GM19452 (cell line): ENCODE data around the gene PARVB.
"Not testable (repeated sequence)": the region's sequence is repeated elsewhere in the genome, so short reads cannot be mapped to it uniquely, and the experiment has no call there.

Source experiments
- ATAC-seq: cut with Tn5 transposase; IDR thresholded peaks from one replicate; pipeline ENCODE4 v1.9.1; 2021; ENCODE audit not compliant: unreplicated experiment

PARVB gene

GRCh38 chr22:44103735-44104480 lies 79.8 kb downstream of the PARVB start:
- ATAC-seq = no peak

GRCh38 chr22:44107340-44107739 lies 83.2 kb downstream of the PARVB start:
- no peak for ATAC-seq

- ATAC-seq = no peak
Measured at GRCh38 chr22:44108076-44108475, 84.0 kb downstream of the PARVB start.

- no peak for ATAC-seq
Measured at GRCh38 chr22:44108806-44109385, 84.8 kb downstream of the PARVB start.

GRCh38 chr22:44109416-44109815 lies 85.3 kb downstream of the PARVB start:
- no peak for ATAC-seq

- ATAC-seq = not testable (repeated sequence)
Measured at GRCh38 chr22:44110656-44111055, 86.6 kb downstream of the PARVB start.

GRCh38 chr22:44111562-44112155 lies 87.6 kb downstream of the PARVB start:
- ATAC-seq = no peak

GRCh38 chr22:44112191-44112590 lies 88.1 kb downstream of the PARVB start:
- ATAC-seq = no peak

- ATAC-seq = no peak
Measured at GRCh38 chr22:44116331-44116730, 92.2 kb downstream of the PARVB start.

GRCh38 chr22:44116755-44117684 lies 92.9 kb downstream of the PARVB start:
- no peak for ATAC-seq

GRCh38 chr22:44117746-44118145 lies 93.6 kb downstream of the PARVB start:
- ATAC-seq = no peak

GRCh38 chr22:44118645-44119315 lies 94.7 kb downstream of the PARVB start:
- no peak for ATAC-seq

GRCh38 chr22:44119669-44120313 lies 95.7 kb downstream of the PARVB start:
- no peak for ATAC-seq

- ATAC-seq = no peak
Measured at GRCh38 chr22:44120314-44120704, 96.2 kb downstream of the PARVB start.

GRCh38 chr22:44125421-44125820 lies 101.3 kb downstream of the PARVB start:
- ATAC-seq = no peak

- ATAC-seq = no peak
Measured at GRCh38 chr22:44126807-44127206, 102.7 kb downstream of the PARVB start.

- ATAC-seq = no peak
Measured at GRCh38 chr22:44127356-44127755, 103.3 kb downstream of the PARVB start.

- no peak for ATAC-seq
Measured at GRCh38 chr22:44128958-44129618, 105.0 kb downstream of the PARVB start.

- ATAC-seq = no peak
Measured at GRCh38 chr22:44129619-44129976, 105.5 kb downstream of the PARVB start.
